Brain microvascular endothelial cell (primary cell): ENCODE measurements around the gene DHCR24.

Experiments used
- DNase-seq: peaks from one replicate; pipeline ENCODE4 v3.0.0-alpha.2; 2020
- H3K27ac ChIP-seq: fragments of 250-450 bp; sonication (Bioruptor Pico); 2 replicates; pipeline ENCODE4 v1.5.1; 2020; ENCODE audit warnings: mild to moderate bottlenecking, moderate library complexity
- H3K27me3 ChIP-seq: fragments of 250-450 bp; sonication (Bioruptor Pico); replicated peaks from 2 replicates; pipeline ENCODE4 v1.5.1; 2020; ENCODE audit warnings: mild to moderate bottlenecking
- H3K36me3 ChIP-seq: fragments of 250-450 bp; sonication (Bioruptor Pico); replicated peaks from 2 replicates; pipeline ENCODE4 v1.5.1; 2020; ENCODE audit warnings: mild to moderate bottlenecking
- H3K4me3 ChIP-seq: 2 replicates; pipeline ENCODE4 v1.5.1; 2011; ENCODE audit warnings: low read depth, mild to moderate bottlenecking, control low read depth, low read length, moderate library complexity
- in situ Hi-C: cut with HindIII; loops from 2 replicates; pipeline ENCODE4 v1.10.0; 2017; ENCODE audit warnings: low sequenced_read_pairs, low pct_ligation_motif_present
- TF ChIP-seq, protein P1 (sequence below): IDR thresholded peaks from 2 replicates; pipeline ENCODE4 v1.5.1; 2011; ENCODE audit warnings: low read depth, mild to moderate bottlenecking, moderate library complexity, low read length, control low read depth, inconsistent platforms; ENCODE audit errors: missing control alignments

DHCR24 gene

DNA sequence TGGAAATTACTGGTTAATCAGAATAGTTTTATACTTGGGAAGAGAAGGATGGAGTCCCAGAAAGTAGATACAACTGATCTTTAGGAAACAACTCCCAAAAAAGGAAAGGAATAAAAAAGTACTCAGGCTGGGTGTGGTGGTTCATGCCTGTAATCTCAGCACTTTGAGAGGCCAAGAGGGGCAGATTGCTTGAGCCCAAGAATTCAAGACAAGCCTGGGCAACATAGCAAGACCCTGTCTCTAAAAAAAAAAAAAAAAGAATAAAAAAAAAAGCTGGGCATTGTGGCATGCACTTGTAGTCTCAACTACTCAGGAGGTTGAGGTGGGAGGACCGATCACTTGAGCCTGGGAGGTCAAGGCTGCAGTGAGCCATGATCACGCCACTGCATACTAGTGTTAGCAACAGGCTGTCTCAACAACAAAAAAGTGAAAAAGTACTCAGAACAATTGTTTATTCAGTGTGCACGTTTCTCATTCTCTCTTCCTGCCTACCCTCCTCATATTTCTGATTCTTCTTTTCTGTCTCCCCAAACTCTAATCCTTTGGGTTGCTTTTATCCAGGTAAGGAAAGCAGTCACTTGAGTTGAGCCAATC, 2.2 kb upstream of the DHCR24 start:
- Histone ChIP-seq H3K4me3 (no peak overlapping the region), H3K27ac (no peak overlapping the region), H3K36me3 (no peaks in the 10 kb centered on the region), H3K27me3 (no peaks in the 10 kb centered on the region)
- TF ChIP-seq, protein P1, sequence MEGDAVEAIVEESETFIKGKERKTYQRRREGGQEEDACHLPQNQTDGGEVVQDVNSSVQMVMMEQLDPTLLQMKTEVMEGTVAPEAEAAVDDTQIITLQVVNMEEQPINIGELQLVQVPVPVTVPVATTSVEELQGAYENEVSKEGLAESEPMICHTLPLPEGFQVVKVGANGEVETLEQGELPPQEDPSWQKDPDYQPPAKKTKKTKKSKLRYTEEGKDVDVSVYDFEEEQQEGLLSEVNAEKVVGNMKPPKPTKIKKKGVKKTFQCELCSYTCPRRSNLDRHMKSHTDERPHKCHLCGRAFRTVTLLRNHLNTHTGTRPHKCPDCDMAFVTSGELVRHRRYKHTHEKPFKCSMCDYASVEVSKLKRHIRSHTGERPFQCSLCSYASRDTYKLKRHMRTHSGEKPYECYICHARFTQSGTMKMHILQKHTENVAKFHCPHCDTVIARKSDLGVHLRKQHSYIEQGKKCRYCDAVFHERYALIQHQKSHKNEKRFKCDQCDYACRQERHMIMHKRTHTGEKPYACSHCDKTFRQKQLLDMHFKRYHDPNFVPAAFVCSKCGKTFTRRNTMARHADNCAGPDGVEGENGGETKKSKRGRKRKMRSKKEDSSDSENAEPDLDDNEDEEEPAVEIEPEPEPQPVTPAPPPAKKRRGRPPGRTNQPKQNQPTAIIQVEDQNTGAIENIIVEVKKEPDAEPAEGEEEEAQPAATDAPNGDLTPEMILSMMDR: no peak
- no peak for DNase-seq
- in situ Hi-C loops: no loop called here

DNA sequence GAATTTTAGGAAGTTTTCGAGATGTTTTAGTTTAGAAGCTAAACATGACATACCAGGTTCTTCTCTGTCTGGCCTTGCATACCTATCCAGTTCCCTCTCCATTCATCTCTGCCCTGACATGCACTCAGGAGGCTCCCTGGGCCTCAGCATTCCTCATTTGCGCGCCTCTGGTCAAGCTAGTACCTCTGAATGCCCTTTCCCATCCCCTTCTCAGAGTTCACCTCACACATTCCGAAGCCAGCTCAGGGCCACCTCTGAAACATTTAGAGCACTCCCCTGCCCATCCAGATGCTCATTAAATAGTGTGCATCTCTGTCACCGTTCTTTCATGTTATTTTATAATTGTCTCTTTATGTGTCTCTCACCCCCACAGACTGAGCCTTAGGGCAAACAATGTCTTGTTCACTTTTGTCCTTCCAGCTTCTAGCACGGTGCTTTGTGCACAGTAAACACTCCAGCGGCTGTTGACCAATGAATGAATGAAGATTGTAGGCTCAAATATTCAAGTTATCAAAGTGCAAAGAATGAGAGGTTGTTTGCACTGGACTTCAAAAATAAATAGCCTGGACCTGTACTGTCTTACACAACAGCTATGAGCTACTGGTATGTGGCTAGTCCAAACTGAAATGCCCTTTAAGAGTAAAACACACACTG, 1.2 kb upstream of the DHCR24 start:
- TF ChIP-seq, protein P1: no peak
- no peak for DNase-seq
- peak overlapping the region; percentile 96 for H3K4me3 ChIP-seq
- H3K27ac ChIP-seq: no peak overlapping the region
- in situ Hi-C loops: no loop called here
- peaks cover 3% of the 10 kb centered on the region for H3K36me3 ChIP-seq
- H3K27me3 ChIP-seq: no peaks in the 10 kb centered on the region

DNA sequence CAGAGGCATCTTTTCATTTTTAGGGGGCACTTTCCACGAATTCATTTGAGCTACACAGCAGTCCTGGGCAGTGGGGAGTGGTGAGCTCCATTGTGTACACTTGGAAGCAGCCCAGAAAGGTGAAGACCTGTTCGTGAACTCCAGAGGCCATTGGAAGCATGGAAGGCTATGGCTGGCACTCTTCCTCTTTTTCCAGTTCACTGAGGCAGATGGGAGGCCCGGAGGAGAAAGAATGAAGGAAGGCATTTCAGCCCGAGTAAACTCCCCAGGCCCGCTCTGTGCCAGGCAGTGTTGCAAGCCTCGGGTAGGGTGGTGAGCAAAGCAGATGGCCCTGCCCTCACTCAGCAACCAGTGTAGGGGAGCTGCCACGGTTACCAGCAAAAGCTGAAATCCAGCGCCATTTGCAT, 673 bp upstream of the DHCR24 start:
- TF ChIP-seq, protein P1: no peak
- no peak for DNase-seq
- H3K27me3 ChIP-seq: no peaks in the 10 kb centered on the region
- in situ Hi-C loops: no loop called here
- H3K36me3 ChIP-seq: peaks cover 5% of the 10 kb centered on the region
- peak overlapping the region; percentile 96 for H3K4me3 ChIP-seq
- H3K27ac ChIP-seq: no peak overlapping the region

DNA sequence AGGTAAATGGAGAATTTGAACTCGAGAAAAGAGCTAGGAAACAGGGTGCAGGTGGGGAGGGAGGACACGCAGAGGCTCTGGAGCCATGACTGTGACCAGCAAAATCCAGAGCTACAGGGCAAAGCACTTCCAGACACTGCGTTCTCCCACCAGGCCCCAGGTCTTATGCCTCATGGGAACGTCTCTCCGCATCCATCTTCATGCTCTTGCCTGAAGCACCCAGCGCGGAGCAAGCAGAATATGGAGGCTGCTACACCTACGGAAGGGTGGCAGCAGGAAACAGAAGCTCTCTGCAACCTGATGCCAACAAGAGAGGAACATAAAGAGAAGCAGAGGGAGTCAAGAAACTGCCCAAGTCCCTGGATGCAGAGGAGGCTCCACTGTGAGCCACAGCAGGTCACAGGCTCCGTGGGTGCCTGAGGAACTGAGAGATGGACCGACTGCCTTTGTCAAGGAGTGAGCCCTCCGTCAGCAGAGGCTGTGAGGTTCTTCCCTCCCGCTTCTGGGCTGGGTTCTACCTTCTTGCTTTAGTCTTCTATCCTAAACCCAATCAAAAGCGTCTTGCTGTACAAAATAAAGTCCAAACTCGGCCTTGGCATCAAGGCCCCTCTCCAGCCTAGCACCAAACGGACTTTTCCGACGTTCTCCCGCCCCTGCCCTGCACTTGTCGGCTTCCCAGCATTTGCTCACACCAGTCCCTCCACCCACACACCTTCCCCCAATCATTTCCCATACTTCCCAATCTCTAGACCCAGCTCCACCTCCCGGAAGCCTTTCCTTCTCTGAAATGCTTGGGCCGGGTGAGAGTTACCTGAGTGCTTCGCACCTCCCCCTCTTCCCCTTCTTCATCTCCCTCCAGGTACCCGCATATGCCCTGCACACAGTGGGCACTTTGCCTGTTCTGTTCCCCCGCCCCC, 930 bp downstream of the DHCR24 start:
- Histone ChIP-seq H3K27me3 (no peaks in the 10 kb centered on the region), H3K27ac (no peak overlapping the region), H3K36me3 (peaks cover 17% of the 10 kb centered on the region), H3K4me3 (peak overlapping the region; percentile 96)
- TF ChIP-seq, protein P1: no peak
- in situ Hi-C loops: no loop called here
- DNase-seq: no peak

DNA sequence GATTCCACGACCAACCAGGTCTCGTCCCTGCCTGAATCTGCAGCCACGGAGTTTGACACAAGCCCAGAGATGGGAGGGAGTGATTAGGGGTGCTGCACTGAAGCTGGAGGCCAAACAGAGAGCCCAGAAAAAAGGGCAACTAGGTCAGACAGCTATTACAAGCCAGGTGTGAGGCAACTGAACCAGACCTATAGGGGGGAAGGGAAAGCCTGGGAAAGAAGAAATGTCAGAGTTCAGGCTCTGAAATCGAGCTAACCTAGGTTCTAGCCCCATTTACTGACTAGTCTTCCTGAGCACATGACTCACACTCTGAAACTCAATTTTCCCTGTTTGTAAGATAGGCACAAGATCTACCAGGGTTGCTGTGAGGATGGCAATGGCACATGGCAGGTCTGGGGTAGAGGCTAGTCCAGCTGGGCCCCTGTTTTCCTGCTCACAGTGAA, 1.7 kb downstream of the DHCR24 start:
- in situ Hi-C loops: no loop called here

More for the DNA sequence above, 1.7 kb downstream of the DHCR24 start:
- peak overlapping the region; percentile 96 for H3K4me3 ChIP-seq
- DNase-seq: no peak
- TF ChIP-seq, protein P1: no peak
- no peak overlapping the region for H3K27ac ChIP-seq
- H3K36me3 ChIP-seq: peaks cover 17% of the 10 kb centered on the region
- H3K27me3 ChIP-seq: no peaks in the 10 kb centered on the region
